HG03135 (cell line): Measurements from ENCODE around the gene CCT6B.

Experiments
- ATAC-seq: cut with Tn5 transposase; IDR thresholded peaks from one replicate; pipeline ENCODE4 v1.9.1; 2021; ENCODE audit warnings: mild to moderate bottlenecking, moderate library complexity; ENCODE audit not compliant: unreplicated experiment

Gene CCT6B

DNA sequence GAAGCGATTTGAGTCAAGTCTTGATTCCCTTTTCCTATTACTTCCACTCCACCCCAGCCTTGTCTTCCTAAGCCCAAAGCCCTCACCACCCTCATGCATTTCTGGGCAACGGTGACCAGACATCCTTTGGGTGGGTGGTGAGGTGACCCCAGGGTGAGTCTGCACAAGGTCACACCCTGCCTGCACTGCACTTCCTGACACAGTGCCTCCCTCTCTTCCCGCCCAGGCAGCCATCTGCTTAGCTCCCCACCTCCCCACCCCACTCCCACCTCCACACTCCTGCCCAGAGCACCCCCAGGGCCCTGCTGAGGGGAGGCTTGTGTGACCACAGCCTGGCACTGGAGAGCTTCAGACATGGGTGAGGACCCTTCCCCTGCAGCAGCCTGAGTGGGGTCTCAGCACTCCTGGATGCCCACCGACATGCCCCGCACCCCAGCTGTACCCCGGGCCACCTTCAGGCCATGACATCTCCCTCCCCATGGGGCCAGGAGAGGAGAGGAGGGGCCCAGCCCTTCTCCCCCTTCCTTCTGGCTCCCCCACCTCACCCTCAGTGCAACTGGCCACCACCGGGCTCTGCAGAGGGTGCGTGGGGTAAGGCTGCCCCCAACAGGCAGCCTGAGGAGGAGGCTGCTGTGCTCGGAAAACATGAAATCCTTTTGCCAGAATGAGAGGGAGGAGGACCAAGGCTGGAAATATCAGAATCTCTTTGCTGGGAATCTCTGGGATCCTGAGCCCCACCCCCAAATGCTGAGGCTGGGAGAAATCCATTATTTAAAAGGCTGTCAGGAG is 68.6 kb downstream of the CCT6B start:
- no peak for ATAC-seq

DNA sequence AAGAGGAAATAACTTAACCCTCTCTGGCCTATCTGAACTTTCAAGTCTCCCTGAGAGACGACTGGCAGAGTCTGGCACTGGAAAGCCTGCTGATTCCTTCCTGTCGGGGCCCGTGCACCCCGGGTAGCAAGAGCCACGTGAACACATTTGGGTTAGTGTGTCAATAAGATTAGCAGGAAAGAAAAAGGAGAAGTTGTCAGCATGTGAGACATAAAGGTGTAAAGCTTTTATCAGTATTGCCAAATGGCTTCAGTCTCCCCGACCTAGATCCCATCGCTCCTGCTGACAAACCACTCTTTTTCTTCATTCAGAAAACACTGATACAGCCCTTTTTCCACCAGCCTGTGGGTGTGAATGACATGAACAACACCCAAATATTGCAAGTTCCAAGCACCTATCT is 74.4 kb downstream of the CCT6B start:
- no peak for ATAC-seq

GRCh38 chr17:34885076-34885475 is 76.2 kb downstream of the CCT6B start:
- no peak for ATAC-seq

GRCh38 chr17:34884597-34884996 is 76.7 kb downstream of the CCT6B start:
- ATAC-seq = no peak

DNA sequence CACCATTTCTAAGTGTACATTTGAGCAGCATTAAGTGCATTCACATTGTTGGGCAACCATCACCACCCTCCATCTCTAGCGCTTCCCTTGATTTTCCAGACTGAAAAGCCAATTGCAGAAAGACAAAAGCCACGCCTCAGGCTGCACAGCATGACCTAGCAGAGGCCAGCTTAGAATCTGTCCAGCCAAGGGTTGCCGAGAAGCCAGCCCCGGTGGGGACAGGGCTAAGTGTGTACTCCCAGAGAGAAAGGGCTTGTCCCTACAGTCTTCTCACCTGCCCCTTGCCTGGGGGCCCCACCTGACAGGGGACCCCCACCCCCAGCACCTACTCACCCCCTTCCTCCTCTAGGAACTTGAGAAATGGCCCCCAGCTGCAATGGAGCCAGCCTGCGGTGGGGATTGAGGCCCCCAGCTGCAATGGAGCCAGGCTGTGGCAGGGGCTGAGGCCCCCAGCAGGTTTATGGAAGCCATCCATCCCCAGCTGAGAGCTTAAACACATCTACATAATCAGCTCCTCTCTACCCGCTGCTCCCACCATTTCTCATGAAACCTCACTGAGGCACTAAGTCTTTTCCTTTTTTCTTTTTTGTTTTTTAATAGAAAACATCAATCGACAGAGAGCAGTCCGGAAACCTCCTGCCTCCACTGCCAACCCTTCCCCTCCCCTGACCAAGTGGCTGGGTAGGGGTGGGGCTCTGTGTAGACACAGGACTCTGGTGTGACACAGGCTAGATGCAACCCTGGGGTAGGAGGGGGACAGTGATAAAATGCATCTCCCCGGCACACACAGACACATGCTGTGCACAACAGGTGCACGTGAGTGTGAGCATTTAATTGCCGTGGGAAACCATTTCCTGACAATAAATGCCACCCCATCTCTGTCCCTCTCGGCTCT is 77.9 kb downstream of the CCT6B start:
- no peak for ATAC-seq

DNA sequence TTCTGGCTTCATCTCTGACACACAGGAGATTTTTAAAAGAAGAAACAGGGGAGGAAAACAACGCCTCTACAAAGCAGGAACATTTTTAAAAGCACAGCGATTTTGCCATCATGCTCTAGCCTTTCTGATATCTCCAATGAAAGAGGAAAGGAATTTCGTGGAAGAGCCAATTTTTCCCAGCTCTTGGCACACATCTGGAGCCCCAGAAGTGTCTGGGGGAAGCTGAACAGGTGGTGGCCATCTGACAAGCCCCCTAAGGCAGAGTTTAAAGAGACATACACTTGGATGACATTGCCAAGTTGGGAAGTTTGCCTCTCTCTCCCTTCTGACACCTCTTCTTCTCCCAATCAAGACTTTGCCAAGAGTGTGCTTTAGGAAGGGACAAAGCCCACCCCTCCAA is 82.1 kb downstream of the CCT6B start:
- ATAC-seq = no peak
